GM18508 (cell line): ENCODE results near the gene TTC4.

ENCODE experiments used
- ATAC-seq: cut with Tn5 transposase; IDR thresholded peaks from one replicate; pipeline ENCODE4 v1.9.1; 2021; ENCODE audit warnings: moderate number of reproducible peaks; ENCODE audit not compliant: insufficient read depth, unreplicated experiment

TTC4 gene

DNA sequence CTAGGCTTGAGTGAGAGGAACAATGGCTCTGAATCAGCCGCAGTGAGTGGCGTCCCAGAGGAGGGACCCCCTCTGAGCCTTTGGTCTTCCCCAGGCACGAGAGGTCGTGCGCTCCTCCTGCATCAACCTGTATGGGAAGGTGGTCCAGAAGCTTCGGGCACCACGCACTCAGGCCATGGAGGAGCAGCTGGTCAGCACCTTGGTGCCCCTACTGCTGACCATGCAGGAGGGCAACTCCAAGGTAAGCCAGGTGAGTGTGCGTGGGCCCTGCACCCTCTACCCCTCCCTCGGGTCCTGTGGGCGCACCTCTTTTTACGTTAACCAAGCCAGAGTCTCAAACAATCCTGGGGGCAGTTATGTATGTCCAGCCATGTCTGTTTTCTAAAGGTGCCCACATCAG lies 13.7 kb upstream of the TTC4 start:
- no peak for ATAC-seq

DNA sequence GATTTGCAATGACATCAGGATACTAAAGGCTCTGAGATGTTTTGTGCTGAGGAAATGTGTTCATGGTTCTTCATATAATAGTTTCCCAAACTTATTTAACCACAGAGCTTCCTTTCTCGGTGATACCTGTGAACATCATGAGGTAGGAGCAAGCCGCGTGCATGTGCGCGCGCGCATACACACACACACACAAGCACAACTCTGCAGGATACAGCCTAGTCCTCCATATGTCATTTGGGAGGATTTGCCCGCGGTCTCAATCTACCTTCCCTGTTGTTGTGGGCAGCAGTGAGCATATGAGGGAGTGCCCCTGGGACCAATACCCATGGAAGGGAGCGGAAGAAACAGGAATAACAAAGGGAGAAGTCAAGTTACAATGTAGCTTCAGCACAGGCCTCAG lies 12.2 kb upstream of the TTC4 start:
- ATAC-seq: no peak

DNA sequence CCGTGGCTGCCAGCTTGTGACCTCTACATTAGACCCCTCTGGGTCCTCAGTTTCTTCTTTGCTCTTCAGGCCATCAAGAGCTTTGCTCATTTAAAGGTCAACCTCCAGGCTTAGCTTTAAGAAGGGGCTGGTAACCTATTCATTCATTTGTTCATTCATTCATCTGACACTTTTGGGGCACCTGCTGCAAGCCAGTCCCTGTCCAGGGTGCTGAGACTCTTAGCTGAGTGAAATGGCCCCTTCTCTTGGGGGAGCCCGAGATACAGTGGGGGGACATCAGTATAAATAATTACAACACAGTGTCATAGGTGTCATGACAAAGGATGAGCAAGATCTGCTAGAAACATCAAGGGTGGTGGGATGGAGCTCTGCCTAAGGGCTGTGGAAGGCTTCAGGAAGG lies 10.5 kb upstream of the TTC4 start:
- ATAC-seq: no peak

DNA sequence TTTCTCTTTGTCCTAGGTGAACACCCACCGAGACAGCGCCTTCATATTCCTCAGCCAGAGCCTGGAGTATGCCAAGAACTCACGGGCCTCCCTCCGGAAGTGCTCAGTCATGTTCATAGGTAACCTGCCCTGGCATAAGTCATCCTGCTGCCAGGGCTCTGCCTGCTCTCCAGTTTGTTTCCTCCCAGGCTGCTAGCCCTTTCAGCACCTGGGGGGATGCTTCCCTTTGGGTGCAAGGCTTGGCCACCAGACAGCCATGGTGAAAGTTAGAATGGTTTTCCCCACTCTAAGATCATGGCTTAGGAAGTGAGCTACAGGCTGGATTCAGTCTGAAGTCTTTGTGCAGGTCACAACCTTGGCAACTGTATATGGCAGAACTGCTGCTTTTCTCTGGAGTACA lies 9.2 kb upstream of the TTC4 start:
- no peak for ATAC-seq

DNA sequence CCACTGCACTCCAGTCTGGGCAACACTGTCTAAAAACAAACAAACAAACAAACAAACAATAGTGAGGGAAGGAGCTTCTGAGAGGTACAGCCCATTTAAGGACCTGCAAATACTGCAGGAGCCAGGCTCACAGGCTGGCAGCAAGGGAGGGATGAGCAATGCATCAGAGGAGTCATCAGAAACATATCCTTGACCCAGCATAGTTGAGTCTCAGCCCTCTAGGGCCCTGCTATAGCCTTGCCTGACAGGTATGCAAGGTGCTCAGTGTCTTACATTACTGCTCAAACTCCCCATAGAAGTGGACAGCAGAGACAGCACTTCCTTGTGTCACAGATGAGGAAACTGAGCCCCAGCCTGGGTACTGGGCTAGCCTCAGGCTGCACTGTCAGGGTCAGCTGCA lies 7.3 kb upstream of the TTC4 start:
- no peak for ATAC-seq

DNA sequence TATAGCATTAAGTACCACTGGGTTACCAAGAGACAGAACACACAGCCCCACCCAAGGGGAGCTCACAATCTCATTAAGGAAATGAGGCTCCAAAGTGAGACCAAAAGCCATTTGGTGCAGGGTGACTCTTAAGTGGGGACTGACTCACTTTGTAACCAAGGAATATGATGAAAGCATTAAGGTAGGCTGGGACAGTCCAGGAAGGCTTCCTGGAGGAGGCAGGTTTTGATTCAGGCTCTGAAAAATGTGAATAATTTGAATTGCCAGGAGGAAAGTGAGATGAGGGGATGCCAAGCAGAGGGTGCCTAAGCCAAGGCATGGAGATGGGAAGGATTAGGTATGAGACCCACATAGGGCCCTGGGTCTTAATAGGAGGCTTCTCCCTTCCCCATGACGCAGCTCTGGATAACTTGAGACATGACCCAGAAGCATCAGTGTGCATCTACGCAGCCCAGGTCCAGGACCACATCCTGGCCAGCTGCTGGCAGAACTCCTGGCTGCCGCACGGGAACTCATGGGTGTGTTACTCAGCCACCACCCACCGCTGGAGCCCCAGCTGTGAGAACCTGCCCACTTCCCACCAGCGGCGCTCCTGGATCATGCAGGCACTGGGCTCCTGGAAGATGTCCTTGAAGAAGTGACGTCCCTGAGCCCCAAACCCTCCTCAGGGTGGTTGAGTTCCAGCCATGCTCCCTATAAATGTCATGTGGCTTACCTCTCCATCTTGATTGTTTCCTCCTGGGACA lies 5.9 kb upstream of the TTC4 start:
- ATAC-seq: no peak

DNA sequence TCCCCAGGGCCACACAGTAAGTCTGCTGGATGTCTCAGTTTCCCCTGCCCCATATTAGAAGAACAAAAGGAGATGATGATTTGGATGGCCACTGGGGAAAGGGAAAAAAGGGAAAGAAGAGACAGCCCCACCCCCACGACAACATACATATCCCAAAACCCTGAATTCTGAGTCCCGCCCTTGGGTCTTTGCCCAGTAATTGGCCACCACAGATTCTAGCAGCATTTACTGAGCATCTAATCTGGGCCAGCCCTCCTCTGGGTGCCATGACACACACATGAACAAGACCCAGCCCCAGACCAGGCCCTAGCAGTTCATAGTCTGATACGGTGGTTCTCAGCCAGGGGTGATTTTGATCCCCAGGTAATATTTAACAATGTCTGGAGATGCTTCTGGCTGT lies 5.2 kb upstream of the TTC4 start:
- no peak for ATAC-seq

DNA sequence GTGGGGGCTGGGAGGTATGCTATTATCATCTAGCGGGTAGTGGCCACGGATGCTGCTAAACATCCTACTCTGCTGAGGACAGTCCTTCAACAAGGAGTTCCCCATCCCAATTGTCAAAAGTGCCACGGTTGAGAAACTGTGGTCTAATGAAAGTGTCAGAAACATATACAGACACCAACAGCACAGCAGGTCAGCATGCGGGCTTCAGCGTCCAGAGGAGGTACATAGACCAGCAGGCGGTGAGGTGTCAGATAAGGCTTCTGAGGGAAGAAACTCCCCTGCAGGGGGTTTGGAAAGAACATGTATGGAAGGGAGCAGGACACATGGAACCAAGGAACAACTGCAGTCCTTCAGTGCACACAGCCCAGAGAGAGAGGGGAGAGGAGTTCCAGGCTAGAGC lies 4.8 kb upstream of the TTC4 start:
- ATAC-seq: no peak

DNA sequence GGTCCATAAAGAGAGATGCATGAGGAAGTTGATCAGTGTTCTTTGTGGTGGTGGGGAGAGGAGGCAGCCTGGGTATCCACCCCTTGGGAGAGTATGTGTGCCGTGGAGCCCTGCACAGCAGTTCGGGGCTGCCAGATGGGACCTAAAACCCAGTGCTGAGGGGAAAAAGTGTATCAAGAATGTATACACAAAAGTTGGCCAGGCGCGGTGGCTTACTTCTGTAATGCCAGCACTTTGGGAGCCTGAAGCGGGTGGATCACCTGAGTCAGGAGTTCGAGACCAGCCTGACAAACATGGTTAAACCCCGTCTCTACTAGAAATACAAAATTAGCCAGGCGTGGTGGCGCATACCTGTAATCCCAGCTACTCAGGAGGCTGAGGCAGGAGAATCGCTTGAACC lies 4.1 kb upstream of the TTC4 start:
- no peak for ATAC-seq

DNA sequence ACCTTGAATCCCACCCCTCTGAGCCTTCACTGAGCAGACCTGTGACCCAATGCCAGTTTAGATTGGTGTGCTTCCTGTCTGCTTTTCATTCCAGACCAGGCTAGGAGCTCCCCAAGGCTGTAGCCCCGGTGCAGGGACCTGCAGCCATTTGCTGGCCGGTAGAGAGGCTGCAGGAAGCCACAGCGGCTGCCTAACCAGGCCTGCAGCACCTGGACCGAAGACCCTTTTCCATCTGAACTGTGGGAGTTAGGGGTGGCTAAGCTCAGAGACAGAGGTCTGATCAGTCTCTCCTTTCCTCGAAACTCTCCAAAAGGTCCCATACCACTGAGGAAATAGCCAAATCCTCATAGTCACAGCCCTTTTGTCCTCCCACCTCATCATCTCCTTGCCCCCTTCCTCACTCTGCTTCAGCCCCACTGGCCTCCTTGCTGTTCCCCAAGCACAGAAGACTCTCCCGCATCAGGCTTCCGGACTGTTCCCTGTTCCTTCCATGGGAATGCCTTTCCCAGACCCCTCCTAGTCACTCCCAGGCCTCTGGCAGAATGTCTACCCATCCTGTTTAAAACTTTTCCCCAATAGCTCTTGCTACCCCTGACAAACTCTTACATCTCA lies 674 bp upstream of the TTC4 start:
- no peak for ATAC-seq

DNA sequence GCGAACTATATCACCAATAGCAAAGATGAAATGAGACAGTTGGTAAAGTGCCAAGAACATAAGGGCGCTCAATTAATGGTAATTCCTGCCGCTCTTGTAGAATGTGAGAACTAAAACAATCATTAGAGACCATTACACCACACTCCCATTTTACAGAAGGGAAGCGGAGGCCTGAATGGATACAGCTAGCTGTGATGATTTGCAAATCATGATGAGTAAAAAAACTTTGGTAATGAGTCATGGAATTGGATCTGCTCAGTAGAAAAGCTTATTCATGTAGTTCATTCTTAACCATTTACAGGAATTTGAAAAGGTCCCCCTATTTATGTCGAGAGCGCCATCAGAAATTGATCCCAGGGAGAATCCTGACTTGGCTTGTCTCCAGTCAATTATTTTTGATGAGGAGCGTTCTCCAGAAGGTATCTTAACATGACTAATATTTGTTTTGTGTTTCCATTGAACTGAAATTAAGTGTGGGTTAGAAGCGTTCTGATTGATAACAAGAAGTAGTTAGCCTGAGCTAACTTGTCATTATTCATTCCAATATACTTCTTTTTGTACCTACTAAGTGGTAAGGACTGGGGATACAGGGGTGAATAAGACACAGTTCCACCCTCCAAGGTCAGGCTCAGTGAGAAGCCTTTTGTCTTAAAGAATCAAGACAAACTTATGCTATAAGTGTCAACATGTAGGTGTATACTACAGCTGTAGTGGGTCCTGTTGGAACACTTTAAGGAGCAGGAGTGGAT lies 812 bp downstream of the TTC4 start:
- ATAC-seq: no peak

DNA sequence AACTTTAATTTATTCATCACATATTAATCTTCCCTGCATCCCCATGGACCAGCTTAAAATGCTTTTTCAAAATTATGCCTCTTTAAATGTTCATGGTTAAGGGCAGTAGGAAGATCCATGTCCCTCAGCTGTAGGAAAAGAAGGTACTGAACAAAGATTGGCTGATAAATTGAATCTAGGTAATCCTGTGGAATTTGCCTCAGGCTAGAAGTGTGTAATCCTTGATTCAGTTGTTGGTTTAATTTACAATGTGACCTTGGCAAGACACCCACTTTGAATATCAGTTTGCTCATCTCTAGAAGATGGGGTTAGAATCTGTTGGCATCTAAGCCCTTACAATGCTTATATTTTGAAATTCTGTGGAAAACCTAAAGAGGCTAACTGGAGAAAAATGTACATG lies 6.1 kb downstream of the TTC4 start:
- ATAC-seq: no peak

DNA sequence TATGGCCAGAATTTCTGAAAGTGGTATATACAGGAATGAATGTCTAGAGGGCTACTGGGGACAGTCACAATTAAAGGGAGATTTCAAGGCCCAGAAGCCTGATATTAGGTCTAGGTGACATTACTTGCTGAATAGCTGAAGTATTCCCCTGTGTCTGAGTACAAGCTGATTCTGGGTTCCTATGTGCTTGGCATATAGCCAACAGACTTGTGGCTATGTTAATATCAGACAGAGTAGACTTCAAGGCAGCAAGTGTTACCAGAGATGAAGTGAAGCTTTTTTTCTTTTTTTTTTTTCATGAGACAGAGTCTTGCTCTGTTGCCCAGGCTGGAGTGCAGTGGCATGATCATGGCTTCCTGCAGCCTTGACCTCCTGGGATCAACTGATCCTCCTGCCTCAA lies 8.3 kb downstream of the TTC4 start:
- no peak for ATAC-seq

DNA sequence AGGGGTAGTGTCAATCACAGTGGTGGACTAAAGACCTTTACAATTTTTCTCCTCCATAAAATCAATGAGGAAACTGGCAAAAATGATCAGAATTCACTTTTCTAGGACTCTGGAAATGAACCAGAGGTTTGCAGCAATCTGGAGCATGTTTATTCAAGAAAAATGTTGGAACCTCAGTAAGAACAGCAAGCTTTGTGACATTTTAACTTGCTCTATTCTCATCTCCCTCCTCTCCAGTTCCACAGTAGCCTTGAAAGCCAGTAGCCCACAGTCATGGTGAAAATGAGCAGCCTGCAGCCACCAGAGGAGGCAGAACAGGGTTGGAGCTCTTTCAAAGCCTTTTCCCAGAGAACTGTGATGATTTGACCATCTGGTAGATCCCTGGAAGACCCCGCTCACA lies 9.1 kb downstream of the TTC4 start:
- no peak for ATAC-seq

DNA sequence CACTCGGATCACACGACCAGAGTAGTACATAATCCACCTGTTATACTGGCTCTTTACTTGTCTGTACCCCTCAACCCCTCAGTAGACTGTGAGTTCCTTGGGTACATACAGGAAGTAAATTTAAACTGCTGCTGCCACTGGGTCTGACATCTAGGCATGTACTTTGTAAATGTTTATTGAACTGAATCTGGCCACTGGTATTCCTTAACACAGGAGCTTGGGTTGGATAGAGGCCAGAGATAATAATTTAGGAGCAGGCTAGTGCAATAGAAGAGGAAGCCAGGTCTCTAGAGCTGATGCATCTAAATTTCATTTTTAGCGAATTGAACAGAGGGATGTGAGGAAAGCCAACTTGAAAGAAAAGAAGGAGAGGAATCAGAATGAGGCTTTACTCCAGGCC lies 12.4 kb downstream of the TTC4 start:
- no peak for ATAC-seq

DNA sequence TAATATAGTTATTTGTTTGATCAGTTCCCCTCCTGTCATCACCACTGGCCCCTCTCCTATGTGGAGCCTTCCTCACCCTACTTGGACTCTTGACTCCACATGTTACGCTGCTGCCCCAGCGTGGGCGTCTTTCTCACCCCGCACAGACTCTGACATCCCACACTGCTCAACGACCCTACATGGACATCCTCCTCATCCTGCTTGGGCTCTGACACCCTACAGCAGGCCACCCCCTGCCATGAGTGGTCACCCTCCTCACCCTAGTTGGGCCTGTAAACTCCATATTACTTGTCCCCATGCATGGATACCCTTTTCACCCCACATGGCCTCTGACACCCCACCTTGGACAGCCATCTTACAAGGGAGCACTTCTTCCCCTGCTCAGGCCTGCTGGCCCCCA lies 21.0 kb downstream of the TTC4 start:
- no peak for ATAC-seq

DNA sequence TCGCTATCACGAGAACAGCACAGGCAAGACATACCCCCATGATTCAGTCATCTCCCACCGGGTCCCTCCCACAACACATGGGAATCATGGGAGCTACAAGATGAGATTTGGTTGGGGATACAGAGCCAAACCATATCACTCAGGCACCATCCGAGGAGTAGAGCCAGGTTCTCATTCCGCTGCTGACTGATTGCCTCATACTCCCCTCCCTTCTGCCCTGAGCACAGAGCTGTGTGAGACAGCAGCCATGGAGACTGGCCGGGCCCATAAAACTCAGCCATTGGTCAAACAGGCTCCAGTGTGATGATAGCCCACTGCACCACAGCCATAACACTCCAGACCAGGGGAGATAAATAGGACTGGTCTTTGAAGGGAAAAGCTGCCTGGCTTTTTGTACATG lies 22.6 kb downstream of the TTC4 start:
- no peak for ATAC-seq

DNA sequence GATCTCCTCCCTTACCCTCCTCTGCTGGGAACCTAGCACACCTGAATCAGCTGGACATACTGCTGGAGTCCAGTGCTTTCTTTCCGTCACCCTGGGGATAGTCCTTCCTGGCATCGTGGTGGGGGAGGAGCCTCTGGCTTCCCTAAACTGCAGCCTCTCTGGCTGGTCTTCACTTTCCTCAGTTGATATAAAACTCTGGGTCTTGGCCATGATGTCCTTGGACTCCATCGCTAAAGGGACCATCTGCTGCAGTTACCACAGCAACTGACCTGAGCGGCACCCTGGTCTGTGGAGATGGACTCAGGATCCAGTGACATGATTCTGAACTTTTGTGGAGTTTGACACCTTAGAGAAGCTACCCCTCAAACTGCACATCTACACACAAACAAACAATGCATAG lies 25.9 kb downstream of the TTC4 start:
- no peak for ATAC-seq

DNA sequence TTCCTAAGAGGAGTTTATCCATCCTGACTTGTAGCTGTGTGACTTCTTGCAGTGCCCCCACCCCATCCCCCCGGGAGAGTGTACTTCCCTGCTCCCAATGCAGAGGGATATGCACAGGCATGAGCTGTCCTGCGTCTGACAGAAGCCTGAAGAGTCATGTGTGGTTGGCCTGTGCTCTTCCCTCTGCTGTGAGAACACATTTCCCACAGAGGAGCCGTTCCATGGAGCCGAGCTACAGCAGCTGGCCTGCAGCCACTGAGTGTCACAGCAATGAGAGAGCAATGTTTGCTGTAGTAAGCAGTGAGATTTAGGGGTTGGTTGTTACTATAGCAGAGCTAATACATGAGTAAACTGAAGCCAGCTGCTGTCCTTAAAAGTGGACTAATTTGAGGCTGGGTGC lies 26.6 kb downstream of the TTC4 start:
- no peak for ATAC-seq

DNA sequence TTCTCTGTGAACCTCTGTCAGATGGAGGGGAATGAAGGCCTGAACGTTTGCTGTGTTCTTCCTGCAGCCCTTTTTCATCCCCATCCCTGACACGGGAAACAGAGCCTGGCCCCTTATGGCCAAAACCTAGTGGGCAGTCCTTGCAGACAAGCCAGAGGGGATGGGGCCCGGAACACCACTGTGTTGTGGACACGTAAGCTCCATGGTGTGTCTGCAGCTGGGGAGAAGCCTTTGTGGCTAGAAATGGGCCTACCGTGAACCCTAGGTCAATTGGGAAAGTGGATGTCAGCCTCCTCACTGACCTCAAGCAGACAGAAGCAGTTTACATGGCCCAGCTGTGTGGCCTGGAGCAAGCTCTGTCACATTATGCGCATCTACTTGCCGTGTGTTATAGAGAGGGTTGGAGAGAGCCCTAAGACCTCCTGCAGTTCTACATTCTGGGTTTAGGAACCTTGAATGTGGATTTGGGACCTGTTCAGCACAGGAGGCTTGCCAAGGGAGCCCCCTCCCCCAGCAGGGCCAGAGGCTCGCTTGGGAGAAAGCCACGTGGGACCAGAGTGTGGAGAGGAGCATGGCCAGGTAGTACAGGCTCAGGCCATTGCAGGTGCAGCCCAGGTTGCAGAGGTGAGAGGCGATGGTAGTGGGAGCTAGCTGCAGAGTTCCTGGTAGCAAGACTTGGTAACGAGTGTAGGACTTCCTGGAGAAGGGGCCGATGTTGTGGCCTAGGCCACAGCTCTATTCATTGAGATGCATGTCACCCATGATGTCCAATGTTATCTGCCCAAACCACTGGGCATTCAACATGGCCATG lies 28.0 kb downstream of the TTC4 start:
- no peak for ATAC-seq

DNA sequence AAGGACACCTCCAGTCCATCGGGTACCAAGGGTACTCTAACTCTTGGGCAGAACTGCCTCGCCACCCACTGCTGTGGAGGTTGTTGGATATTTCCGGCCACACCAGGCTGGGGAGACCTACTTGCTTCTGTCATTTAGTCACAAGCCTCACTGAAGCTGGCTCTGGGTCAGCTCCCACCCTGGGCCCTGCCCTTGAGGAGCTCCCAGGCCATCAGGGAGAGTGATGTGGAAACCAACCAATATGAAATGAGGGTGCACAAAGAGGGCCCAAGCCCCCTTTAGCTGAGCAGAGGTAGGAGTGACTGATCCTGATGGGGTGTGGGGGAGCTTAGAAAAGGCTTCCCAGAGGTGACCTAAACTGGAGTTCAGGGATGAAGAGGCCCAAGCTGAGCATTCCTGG lies 29.0 kb downstream of the TTC4 start:
- no peak for ATAC-seq
